Erythroblast (primary cell): ENCODE data around the gene ISY1.

ENCODE experiments used
- GATA1 ChIP-seq: IDR thresholded peaks from 2 replicates; pipeline ENCODE4 v1.6.1; 2011; ENCODE audit warnings: low read depth, mild to moderate bottlenecking, control low read depth, low read length, moderate library complexity
- POLR2A ChIP-seq: IDR thresholded peaks from 2 replicates; pipeline ENCODE4 v1.6.1; 2011; ENCODE audit warnings: mild to moderate bottlenecking, low read length

- TF ChIP-seq POLR2A: no peak
- TF ChIP-seq GATA1: no peak
These were observed 21.0 kb downstream of the ISY1 start for GRCh38 chr3:129139911-129140310.
